Islet of Langerhans (tissue), 1 donor: ENCODE measurements around the gene GPR183.
A peak's percentile ranks its signal among the peaks of the same experiment; 100 is the strongest.

ENCODE experiments used
- FAIRE-seq: peaks from one replicate; lab custom pipeline; 2011; peaks lifted over from hg19 to GRCh38; lab: Jason Lieb, UNC

The GPR183 gene

GRCh38 chr13:99339230-99339721 is 32.1 kb upstream of the GPR183 start:
- FAIRE-seq, result peak; percentile 5

- FAIRE-seq, result no peak
Observed at GRCh38 chr13:99335603-99336002, 28.4 kb upstream of the GPR183 start.

DNA sequence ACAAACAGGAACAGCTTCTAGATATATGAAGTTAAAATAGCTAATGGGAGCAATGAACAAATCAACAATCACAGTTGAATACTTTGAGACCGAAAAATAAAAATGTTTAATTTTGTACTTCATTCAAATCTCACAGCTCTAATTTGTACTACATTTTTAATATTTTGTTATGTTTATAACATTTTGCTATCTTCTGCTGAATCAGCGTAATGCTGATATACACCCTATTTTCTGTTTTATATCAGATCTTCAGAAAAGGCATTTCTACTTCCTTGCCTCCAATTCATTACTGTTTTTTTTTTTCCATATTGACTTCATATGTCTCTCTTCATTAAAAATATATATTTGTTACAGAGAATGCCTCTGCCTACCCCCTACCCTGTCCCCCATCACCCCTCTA is 27.9 kb upstream of the GPR183 start:
- peak; percentile 71 for FAIRE-seq

- FAIRE-seq, result no peak
Observed at GRCh38 chr13:99334221-99334620, 27.0 kb upstream of the GPR183 start.

- FAIRE-seq, result no peak
Observed at GRCh38 chr13:99332456-99332855, 25.3 kb upstream of the GPR183 start.

DNA sequence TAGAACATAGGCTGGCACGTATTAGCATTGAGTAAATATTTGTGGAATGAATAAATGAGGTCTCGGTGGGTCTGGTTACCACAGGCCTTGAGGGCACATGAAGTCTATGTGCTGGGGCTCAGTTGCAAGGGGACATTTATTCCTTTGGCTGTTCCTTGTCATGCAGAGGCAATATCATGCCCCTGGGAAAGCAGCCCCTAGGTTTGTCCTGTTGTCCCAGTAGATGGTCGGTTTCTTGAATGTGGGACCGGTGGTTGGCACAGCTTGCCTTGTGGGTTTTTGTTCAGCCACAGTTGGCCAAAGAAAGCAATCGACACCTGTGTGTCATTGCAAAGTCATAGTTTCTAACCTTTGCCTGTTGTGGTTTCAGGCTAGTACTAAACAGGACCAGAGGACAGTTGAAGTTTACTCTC is 24.7 kb upstream of the GPR183 start:
- FAIRE-seq, result no peak

DNA sequence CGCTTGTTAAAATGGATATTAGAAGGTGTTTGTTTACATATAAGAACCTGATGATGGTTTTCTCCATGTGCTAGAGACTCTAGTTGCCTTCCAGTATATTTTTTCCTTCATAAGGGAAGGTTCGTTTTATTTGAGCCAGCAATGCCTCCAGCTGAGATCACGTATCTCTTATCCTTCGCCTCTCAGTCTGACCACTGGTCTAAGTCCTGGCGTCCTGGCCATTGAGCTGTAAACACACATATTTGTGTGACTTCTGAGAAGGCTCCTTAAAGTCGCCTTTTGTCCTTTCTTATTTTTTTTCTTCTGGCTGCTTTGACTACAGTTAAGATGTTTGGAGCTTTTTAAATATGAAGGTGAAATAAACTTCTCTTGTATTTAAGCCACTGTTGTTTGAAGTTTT is 23.7 kb upstream of the GPR183 start:
- FAIRE-seq, result no peak

DNA sequence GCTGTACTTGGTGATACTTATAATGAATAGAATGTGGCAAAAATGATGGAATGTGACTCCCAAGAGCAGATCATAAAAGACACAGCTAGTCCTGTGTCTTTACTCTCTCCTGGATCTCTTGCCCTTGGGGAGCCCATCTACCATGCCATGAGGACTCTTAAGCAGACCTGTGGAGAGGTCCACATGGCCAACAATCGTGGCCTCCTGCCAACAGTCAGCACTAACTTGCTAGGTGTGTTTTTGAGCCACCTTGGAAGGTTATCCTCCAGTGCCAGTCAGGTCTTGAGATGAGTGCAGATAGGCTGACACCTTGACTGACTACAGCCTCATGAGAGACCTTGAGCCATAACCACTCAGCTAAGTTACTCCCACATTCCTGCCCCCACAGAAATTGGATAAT is 22.3 kb upstream of the GPR183 start:
- no peak for FAIRE-seq

- FAIRE-seq, result no peak
Observed at GRCh38 chr13:99327761-99328160, 20.6 kb upstream of the GPR183 start.

GRCh38 chr13:99327126-99327525 is 19.9 kb upstream of the GPR183 start:
- FAIRE-seq, result no peak

- FAIRE-seq, result no peak
Observed at GRCh38 chr13:99326012-99326411, 18.8 kb upstream of the GPR183 start.

DNA sequence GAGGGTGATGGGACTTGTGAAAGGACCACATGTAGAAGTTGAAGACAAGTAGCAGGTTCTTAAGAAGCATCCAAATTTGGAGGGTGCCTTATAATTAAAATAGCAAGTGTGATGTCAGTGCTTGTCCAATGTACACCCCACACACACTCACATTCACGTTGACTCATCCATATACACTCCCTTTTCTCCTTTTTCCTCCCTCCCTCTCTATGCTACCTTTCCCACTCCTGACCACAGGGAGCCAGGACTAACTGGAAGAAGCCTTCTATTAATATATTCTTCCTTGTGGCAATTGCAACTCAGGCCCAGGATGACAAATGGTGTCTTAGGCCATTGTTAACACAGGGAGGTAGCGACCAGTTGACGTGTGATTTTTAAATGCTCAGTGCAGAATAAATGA is 16.3 kb upstream of the GPR183 start:
- no peak for FAIRE-seq

- no peak for FAIRE-seq
Observed at GRCh38 chr13:99322297-99323103, 15.3 kb upstream of the GPR183 start.

GRCh38 chr13:99321709-99322108 is 14.5 kb upstream of the GPR183 start:
- FAIRE-seq, result peak; percentile 33

GRCh38 chr13:99320693-99321481 is 13.7 kb upstream of the GPR183 start:
- peak; percentile 89 for FAIRE-seq

GRCh38 chr13:99316657-99317256 is 9.6 kb upstream of the GPR183 start:
- peak; percentile 99 for FAIRE-seq

DNA sequence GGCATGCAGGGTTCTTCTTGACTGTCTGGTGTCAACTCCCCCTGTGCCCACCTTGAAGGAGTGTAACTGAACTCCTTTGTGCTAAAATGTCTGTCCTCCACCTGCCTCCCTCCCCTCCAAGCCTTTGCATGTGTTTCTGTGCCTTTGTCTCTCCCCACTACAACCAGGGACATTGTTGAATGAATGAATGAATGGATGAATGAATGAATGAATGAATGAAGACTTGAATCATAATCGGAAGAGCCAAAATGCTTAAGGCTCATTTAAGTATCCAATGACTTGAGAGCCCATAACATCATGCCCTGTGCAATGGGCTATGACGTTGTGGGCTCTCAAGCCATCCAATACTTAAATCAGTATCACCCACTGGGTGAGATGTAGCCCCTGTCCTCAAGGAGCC is 9.0 kb upstream of the GPR183 start:
- no peak for FAIRE-seq

GRCh38 chr13:99315186-99315585 is 8.0 kb upstream of the GPR183 start:
- no peak for FAIRE-seq

GRCh38 chr13:99314640-99315176 is 7.5 kb upstream of the GPR183 start:
- FAIRE-seq, result no peak

- FAIRE-seq, result no peak
Observed at GRCh38 chr13:99313941-99314340, 6.7 kb upstream of the GPR183 start.

DNA sequence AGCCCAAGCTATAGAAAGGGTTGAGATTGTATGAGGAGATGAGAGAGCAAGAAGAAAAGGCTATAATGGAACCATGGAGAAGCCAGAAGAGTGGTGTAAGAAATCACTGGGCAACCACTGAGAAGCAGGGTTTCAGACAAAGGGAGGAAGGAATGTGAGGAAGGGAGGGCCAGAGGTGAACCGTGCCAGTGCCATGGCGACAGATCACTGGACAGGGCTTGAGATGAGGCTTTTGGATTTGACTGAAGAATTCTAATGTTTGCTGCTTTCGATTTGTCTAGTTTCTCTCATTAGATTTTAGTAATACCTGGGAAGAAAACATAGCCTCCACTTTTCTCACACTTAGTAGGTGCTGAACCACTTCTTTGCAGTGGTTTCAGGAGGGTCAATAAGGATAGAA is 6.3 kb upstream of the GPR183 start:
- FAIRE-seq, result no peak

GRCh38 chr13:99312493-99312883 is 5.3 kb upstream of the GPR183 start:
- FAIRE-seq, result no peak
